Smooth muscle cell (in vitro differentiated cells): ENCODE results near the gene INTS1. TPM values are rescaled to one million over a fixed set of nuclear protein-coding genes. Genes with fewer than 3 reads are reported as not detected.

Experiments
- DNase-seq: peaks from one replicate; lab custom pipeline; 2025; ENCODE audit not compliant: unreplicated experiment; lab: John Stamatoyannopoulos, UW
- H2AFZ ChIP-seq: fragments of 200-600 bp; sonication (generic); 2 replicates; pipeline ENCODE4 v1.6.0; 2016; ENCODE audit warnings: antibody characterized with exemption, low read depth, mild to moderate bottlenecking
- H3F3A ChIP-seq: fragments of 200-600 bp; sonication (generic); 2 replicates; pipeline ENCODE4 v1.6.0; 2017; ENCODE audit warnings: antibody characterized with exemption, low read depth
- H3K27ac ChIP-seq: fragments of 200-600 bp; sonication (generic); 2 replicates; pipeline ENCODE4 v1.5.1; 2016; ENCODE audit warnings: low read depth, mild to moderate bottlenecking
- H3K27me3 ChIP-seq: fragments of 200-600 bp; sonication (generic); 2 replicates; pipeline ENCODE4 v1.6.1; 2016; ENCODE audit warnings: low read depth, mild to moderate bottlenecking
- H3K36me3 ChIP-seq: fragments of 200-600 bp; sonication (generic); 2 replicates; pipeline ENCODE4 v1.5.1; 2016; ENCODE audit warnings: low read depth
- H3K4me1 ChIP-seq: fragments of 200-600 bp; sonication (generic); 2 replicates; pipeline ENCODE4 v1.5.1; 2016; ENCODE audit warnings: low read depth
- H3K4me2 ChIP-seq: fragments of 200-600 bp; sonication (generic); 2 replicates; pipeline ENCODE4 v1.6.0; 2016; ENCODE audit warnings: mild to moderate bottlenecking
- H3K4me3 ChIP-seq: fragments of 200-600 bp; sonication (generic); 2 replicates; pipeline ENCODE4 v1.5.1; 2016; ENCODE audit warnings: mild to moderate bottlenecking
- H3K79me2 ChIP-seq: fragments of 200-600 bp; sonication (generic); 2 replicates; pipeline ENCODE4 v1.6.0; 2016; ENCODE audit warnings: low read depth, mild to moderate bottlenecking
- H3K9ac ChIP-seq: fragments of 200-600 bp; sonication (generic); 2 replicates; pipeline ENCODE4 v1.6.0; 2016; ENCODE audit warnings: low read depth
- H3K9me3 ChIP-seq: fragments of 200-600 bp; sonication (generic); replicated peaks from 2 replicates; pipeline ENCODE4 v1.5.1; 2016; ENCODE audit warnings: low read depth
- H4K20me1 ChIP-seq: fragments of 200-600 bp; sonication (generic); 2 replicates; pipeline ENCODE4 v1.6.0; 2016; ENCODE audit warnings: low read depth
- WGBS: methylation state at CpG from one replicate; pipeline ENCODE4 v1.1.7; 2016; ENCODE audit warnings: low lambda C conversion rate; 5-methylcytosine and 5-hydroxymethylcytosine counted together
- polyA plus RNA-seq: library from polyadenylated mRNA; unstranded; fragments of >200 nt; fragmentation: Nextera tagmentation; extraction: Ambion mirVana; gene quantifications from 2 replicates; pipeline ENCODE4 v1.2.1, GENCODE V29; 2016
- total RNA-seq: library from RNA; depleted of rRNA; stranded (reverse); fragments of >200 nt; gene quantifications from 2 replicates; pipeline ENCODE4 v1.2.3, GENCODE V29; 2014
- TF ChIP-seq, protein P1 (sequence below): fragments of 200-600 bp; sonication (generic); IDR thresholded peaks from 2 replicates; pipeline ENCODE4 v1.5.1; 2017; ENCODE audit warnings: borderline replicate concordance, mild to moderate bottlenecking, antibody characterized with exemption; ENCODE audit not compliant: insufficient read depth, poor library complexity, severe bottlenecking

The INTS1 gene
- total and polyA plus RNA-seq, 2 experiments from 2014 or later: 18.2 to 51.2 TPM

DNA sequence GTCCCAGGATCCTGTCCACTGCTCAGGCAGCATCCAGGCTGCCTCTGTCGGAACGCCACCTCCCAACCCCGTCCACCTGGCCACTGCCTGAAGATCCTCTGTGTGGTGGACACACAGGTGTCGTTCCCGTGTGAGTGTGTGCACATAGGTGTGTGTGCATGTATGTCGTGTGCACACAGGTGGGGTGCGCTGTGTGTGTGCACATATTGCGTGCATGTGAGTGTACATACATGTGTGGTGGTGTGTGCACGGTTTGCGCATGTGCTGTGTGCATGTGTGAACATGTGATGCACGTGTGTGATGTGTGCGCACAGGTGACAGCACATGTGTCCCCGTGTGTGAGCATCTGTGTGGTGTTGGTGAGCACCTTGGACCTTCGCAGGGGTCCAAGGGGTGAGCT, 44.8 kb upstream of the INTS1 start:
- H3K4me3 ChIP-seq: no peak overlapping the region
- no peaks in the 10 kb centered on the region for H4K20me1 ChIP-seq
- TF ChIP-seq, protein P1, sequence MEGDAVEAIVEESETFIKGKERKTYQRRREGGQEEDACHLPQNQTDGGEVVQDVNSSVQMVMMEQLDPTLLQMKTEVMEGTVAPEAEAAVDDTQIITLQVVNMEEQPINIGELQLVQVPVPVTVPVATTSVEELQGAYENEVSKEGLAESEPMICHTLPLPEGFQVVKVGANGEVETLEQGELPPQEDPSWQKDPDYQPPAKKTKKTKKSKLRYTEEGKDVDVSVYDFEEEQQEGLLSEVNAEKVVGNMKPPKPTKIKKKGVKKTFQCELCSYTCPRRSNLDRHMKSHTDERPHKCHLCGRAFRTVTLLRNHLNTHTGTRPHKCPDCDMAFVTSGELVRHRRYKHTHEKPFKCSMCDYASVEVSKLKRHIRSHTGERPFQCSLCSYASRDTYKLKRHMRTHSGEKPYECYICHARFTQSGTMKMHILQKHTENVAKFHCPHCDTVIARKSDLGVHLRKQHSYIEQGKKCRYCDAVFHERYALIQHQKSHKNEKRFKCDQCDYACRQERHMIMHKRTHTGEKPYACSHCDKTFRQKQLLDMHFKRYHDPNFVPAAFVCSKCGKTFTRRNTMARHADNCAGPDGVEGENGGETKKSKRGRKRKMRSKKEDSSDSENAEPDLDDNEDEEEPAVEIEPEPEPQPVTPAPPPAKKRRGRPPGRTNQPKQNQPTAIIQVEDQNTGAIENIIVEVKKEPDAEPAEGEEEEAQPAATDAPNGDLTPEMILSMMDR: no peak
- DNase-seq: no peak
- no peak overlapping the region for H3K4me2 ChIP-seq
- WGBS: 91% methylated on average over 14 of the region's 14 CpGs
- no peak overlapping the region for H3K27ac ChIP-seq
- no peaks in the 10 kb centered on the region for H3K79me2 ChIP-seq
- H3K9me3 ChIP-seq: no peaks in the 10 kb centered on the region
- no peaks in the 10 kb centered on the region for H3K4me1 ChIP-seq
- no peaks in the 10 kb centered on the region for H3K27me3 ChIP-seq
- no peaks in the 10 kb centered on the region for H3K36me3 ChIP-seq
- H3F3A ChIP-seq: no peaks in the 10 kb centered on the region
- no peak overlapping the region for H2AFZ ChIP-seq
- H3K9ac ChIP-seq: no peak overlapping the region

DNA sequence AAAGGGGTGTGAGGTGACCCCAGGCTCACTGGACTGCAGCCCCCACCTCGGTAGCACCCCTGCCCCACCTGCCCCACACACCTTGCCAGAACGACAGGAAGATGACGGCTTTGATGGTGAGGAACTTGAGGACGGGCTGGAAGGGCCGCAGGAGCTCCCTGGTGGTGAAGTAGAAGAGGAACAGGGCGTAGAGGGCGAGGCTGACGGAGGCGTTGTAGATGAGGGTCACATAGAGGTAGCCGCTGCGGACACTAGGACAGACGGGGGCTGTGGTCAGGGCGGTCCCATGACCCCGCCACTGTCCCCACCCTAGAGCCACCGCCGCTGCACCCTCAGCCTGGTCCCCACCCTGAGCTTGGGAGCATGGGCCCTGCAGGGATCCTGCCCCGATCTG, 44.2 kb upstream of the INTS1 start:
- TF ChIP-seq, protein P1: no peak

DNA sequence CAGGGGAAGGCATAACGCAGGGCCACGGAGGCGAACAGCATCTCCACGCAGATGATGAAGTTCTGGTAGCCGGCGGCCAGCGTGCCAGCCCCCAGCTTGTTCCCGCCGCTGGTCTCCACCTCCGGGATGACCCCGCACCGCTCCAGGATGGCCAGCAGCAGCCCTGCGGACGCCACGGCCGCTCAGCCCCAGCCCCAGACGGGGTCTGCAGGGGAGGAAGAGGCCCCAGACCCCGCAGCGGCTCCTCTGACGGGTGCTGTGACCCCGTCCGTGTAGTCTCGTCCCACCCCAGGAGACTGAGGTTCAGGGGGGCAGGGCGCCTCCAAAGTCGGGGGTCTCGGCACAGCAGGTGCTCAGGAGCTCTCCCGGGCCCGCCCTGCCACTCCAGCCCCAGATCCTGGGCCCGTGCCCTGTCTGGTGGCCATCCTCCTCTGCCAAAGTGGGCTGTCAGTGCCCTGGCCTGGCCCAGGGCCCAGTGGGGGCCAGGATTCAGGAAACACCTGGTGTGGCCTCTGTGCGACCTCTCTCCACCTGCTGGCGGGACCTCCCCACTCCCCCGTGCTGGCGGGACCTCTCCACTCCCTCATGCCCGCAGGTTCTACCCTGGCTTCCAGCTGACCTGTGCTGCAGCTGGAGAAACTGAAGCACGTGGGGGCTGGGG, 43.7 kb upstream of the INTS1 start:
- Histone ChIP-seq H3K79me2 (no peaks in the 10 kb centered on the region), H3K27ac (no peak overlapping the region), H3F3A (no peaks in the 10 kb centered on the region), H3K4me1 (no peaks in the 10 kb centered on the region), H3K4me3 (no peak overlapping the region), H3K9ac (no peak overlapping the region), H3K4me2 (no peak overlapping the region), H3K27me3 (no peaks in the 10 kb centered on the region), H3K9me3 (no peaks in the 10 kb centered on the region), H2AFZ (no peak overlapping the region), H3K36me3 (no peaks in the 10 kb centered on the region), H4K20me1 (no peaks in the 10 kb centered on the region)
- 95% methylated on average over 35 of the region's 35 CpGs for WGBS
- TF ChIP-seq, protein P1: no peak
- DNase-seq: no peak

More for the DNA sequence above, 44.2 kb upstream of the INTS1 start:
- WGBS: 83% methylated on average over 15 of the region's 17 CpGs
- Histone ChIP-seq H3K27ac (no peak overlapping the region), H3K9ac (no peak overlapping the region), H4K20me1 (no peaks in the 10 kb centered on the region), H3K4me2 (no peak overlapping the region), H3F3A (no peaks in the 10 kb centered on the region), H2AFZ (no peak overlapping the region), H3K4me1 (no peaks in the 10 kb centered on the region), H3K36me3 (no peaks in the 10 kb centered on the region), H3K9me3 (no peaks in the 10 kb centered on the region), H3K27me3 (no peaks in the 10 kb centered on the region), H3K4me3 (no peak overlapping the region), H3K79me2 (no peaks in the 10 kb centered on the region)
- DNase-seq: no peak
